Naive thymus-derived CD4-positive, alpha-beta T cell (primary cell): ENCODE measurements around the gene BMP6. TPM values are rescaled to one million over a fixed set of nuclear protein-coding genes. Genes with fewer than 3 reads are reported as not detected.
A peak's percentile ranks its signal among the peaks of the same experiment; 100 is the strongest.

Source experiments
- ATAC-seq: fragments of 150-1000 bp; cut with Tn5 transposase; 2 replicates; pipeline ENCODE4 v1.10.0; 2021; ENCODE audit warnings: mild to moderate bottlenecking, moderate library complexity
- CTCF ChIA-PET: fragments of 350-600 bp; sonication (Branson Sonifier 250); formaldehyde crosslinking; loops from one replicate; lab custom pipeline; 2021; ENCODE audit warnings: antibody characterized with exemption; lab: Charles Lee
- POLR2A ChIA-PET: fragments of 350-600 bp; sonication (Branson Sonifier 250); formaldehyde crosslinking; loops from one replicate; lab custom pipeline; 2021; ENCODE audit warnings: antibody characterized with exemption, inconsistent platforms; lab: Charles Lee
- DNase-seq, 9 donors: peaks; one replicate each; pipeline versions ENCODE4 v3.0.0 to v3.0.0-alpha.2; 2020 to 2022; ENCODE audit warnings: mixed read lengths in 1 of 9
- H3K27ac ChIP-seq: one replicate; pipeline ENCODE4 v1.7.0; 2013; ENCODE audit warnings: mild to moderate bottlenecking, low read depth, low read length, moderate library complexity
- H3K27me3 ChIP-seq, 2 donors: one replicate each; pipeline ENCODE4 v1.7.0; 2013; ENCODE audit warnings: low read length in 2 of 2, mild to moderate bottlenecking in 2 of 2, moderate library complexity in 2 of 2; ENCODE audit not compliant: control insufficient read depth in 2 of 2, insufficient read depth in 2 of 2
- H3K36me3 ChIP-seq, 3 experiments: 1 replicate in 2 of 3; 2 replicates in 1 of 3; pipeline ENCODE4 v1.7.0; 2013; ENCODE audit warnings: low read length in 3 of 3, mild to moderate bottlenecking in 3 of 3, moderate library complexity in 1 of 3; ENCODE audit not compliant: insufficient read depth in 3 of 3, control insufficient read depth in 2 of 3
- H3K4me1 ChIP-seq, 2 donors: one replicate each; pipeline ENCODE4 v1.7.0; 2013; ENCODE audit warnings: low read length in 2 of 2, mild to moderate bottlenecking in 2 of 2, moderate library complexity in 1 of 2; ENCODE audit not compliant: control insufficient read depth in 2 of 2, insufficient read depth in 2 of 2
- H3K4me3 ChIP-seq: 2 replicates; pipeline ENCODE4 v1.7.0; 2013; ENCODE audit warnings: mild to moderate bottlenecking, low read length
- H3K9me3 ChIP-seq, 3 experiments: 1 replicate in 2 of 3; 2 replicates in 1 of 3; pipeline ENCODE4 v1.7.0; 2013; ENCODE audit warnings: low read length in 3 of 3; ENCODE audit not compliant: control insufficient read depth in 2 of 3
- H3K27ac Mint-ChIP-seq, 9 donors: one replicate each; pipeline ENCODE4 v1.8.0; 2020 to 2022; ENCODE audit warnings: mixed read lengths in 9 of 9, mild to moderate bottlenecking in 8 of 9, moderate library complexity in 5 of 9, inconsistent platforms in 2 of 9
- H3K27me3 Mint-ChIP-seq, 5 donors: one replicate each; pipeline ENCODE4 v1.8.0; 2021 to 2022; ENCODE audit warnings: mixed read lengths in 5 of 5, mild to moderate bottlenecking in 1 of 5
- H3K36me3 Mint-ChIP-seq, 5 donors: one replicate each; pipeline ENCODE4 v1.8.0; 2020 to 2022; ENCODE audit warnings: mixed read lengths in 5 of 5, mild to moderate bottlenecking in 3 of 5, inconsistent platforms in 1 of 5
- H3K4me1 Mint-ChIP-seq, 7 donors: one replicate each; pipeline ENCODE4 v1.8.0; 2020 to 2022; ENCODE audit warnings: mixed read lengths in 7 of 7, mild to moderate bottlenecking in 3 of 7, inconsistent platforms in 1 of 7
- H3K4me3 Mint-ChIP-seq, 10 donors: one replicate each; pipeline ENCODE4 v1.8.0; 2020 to 2022; ENCODE audit warnings: mild to moderate bottlenecking in 10 of 10, mixed read lengths in 10 of 10, moderate library complexity in 6 of 10, inconsistent platforms in 2 of 10
- H3K9me3 Mint-ChIP-seq, 11 donors: one replicate each; pipeline ENCODE4 v1.8.0; 2020 to 2022; ENCODE audit warnings: mixed read lengths in 11 of 11, mild to moderate bottlenecking in 4 of 11, inconsistent platforms in 1 of 11, moderate library complexity in 1 of 11
- intact Hi-C, 2 donors: fragments of 100-400 bp; cut with micrococcal nuclease; formaldehyde crosslinking; loops; one replicate each; pipeline ENCODE4 v1.15.1; 2023
- polyA plus RNA-seq, 2 donors: library from polyadenylated mRNA; unstranded; fragments of 300-500 nt; fragmentation: Illumina TruSeq; gene quantifications; one replicate each; pipeline ENCODE4 v1.2.3, GENCODE V29; 2021
- total RNA-seq, 6 experiments: library from RNA in 5 of 6; stranded (reverse) in 5 of 6; gene quantifications; 1 replicate in 5 of 6; 2 replicates in 1 of 6; pipeline ENCODE4 v1.2.3 and lab custom pipeline; 2021 to 2026

The BMP6 gene
- total and polyA plus RNA-seq, 7 experiments from 2014 or later = 0.07 to 0.56 (median 0.37) TPM; not detected in 4

DNA sequence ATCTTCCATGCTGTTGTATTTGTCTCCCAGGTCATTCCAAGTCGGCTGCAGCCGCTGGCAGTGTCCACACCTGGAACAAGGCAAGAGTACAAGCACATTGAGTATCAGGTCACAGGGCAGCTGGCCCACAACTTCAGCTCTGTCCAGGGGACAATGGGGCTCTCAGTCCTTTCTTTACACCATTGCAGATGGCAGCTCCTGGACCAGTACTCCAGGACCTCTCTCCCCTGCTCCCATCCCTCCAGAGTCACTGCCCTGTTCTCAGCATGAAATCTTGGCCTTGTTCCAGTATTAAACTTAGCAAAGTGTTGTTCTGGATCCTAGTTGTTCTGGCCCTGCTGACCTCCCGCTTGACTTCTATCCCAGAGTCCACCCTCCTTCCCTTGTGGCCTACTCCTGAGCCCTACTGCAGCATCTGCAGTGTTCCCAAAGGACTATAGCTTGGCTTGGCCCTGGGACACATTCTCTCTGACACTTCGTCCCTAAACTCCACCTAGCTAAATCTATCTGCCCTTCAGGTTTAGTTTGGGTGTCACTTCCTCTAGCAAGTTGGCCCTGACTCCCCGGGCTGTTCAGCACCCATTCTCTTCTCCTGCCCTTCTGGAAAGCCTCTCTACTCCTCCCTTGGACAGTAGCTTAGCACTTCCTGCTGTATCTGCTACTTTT is 178.9 kb downstream of the BMP6 start:
- Mint-ChIP-seq H3K9me3 (peaks cover 0 to 2% (median 0%) of the 10 kb centered on the region in 11 donors), H3K27ac (peak overlapping the region in 2 of 9 donors; percentile 28 to 59), H3K4me3 (no peak overlapping the region), H3K36me3 (peaks cover 4 to 18% (median 4%) of the 10 kb centered on the region in 5 donors), H3K4me1 (peaks cover 4 to 23% (median 7%) of the 10 kb centered on the region in 7 donors), H3K27me3 (no peaks in the 10 kb centered on the region)
- H3K9me3 ChIP-seq = no peaks in the 10 kb centered on the region
- DNase-seq = no peak
- CTCF ChIA-PET = no interaction called here
- H3K27ac ChIP-seq = no peak overlapping the region
- no peak for ATAC-seq
- intact Hi-C loops = loop anchor here in 1 of 2 donors (10.0 kb wide), 1 partner anchor 310 kb away; the partner anchor contains the start of gene SNRNP48
- POLR2A ChIA-PET = no interaction called here
- H3K4me1 ChIP-seq = peaks cover 6 to 9% of the 10 kb centered on the region in 2 donors
- peaks cover 0 to 18% (median 5%) of the 10 kb centered on the region in 3 experiments for H3K36me3 ChIP-seq
- no peaks in the 10 kb centered on the region for H3K27me3 ChIP-seq
- H3K4me3 ChIP-seq = no peak overlapping the region

DNA sequence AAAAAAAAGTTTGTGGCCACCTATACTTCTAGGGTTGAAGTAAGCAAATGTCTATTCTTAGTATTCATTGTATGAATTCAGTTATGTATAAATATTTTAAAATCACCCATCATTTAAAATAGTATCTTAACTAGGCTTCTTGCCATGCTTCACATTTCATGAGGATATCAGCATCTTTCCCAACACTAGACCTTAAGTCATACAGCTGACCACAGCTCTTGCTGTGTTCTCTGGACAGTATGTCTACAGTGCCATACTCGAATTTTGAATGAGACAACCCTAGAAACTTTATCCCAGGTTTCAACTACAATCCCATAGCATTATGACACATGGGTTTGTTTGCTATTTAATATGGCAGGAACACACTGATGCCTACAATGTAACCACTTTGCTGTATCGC is 179.5 kb downstream of the BMP6 start:
- no peak for DNase-seq
- peaks cover 0 to 2% (median 0%) of the 10 kb centered on the region in 11 donors for H3K9me3 Mint-ChIP-seq
- Histone ChIP-seq H3K4me1 (peaks cover 6 to 9% of the 10 kb centered on the region in 2 donors), H3K36me3 (peaks cover 0 to 16% (median 0%) of the 10 kb centered on the region in 3 experiments), H3K27me3 (no peaks in the 10 kb centered on the region), H3K4me3 (no peak overlapping the region), H3K27ac (no peak overlapping the region), H3K9me3 (no peaks in the 10 kb centered on the region)
- no peak overlapping the region for H3K27ac Mint-ChIP-seq
- no peak for ATAC-seq
- no peaks in the 10 kb centered on the region for H3K27me3 Mint-ChIP-seq
- H3K4me3 Mint-ChIP-seq = no peak overlapping the region
- intact Hi-C loops = loop anchor here in 1 of 2 donors (10.0 kb wide), 1 partner anchor 311 kb away; the partner anchor contains the start of gene SNRNP48
- peaks cover 4 to 18% (median 4%) of the 10 kb centered on the region in 5 donors for H3K36me3 Mint-ChIP-seq
- H3K4me1 Mint-ChIP-seq = peaks cover 4 to 23% (median 7%) of the 10 kb centered on the region in 7 donors
- CTCF ChIA-PET = no interaction called here
- POLR2A ChIA-PET = no interaction called here

DNA sequence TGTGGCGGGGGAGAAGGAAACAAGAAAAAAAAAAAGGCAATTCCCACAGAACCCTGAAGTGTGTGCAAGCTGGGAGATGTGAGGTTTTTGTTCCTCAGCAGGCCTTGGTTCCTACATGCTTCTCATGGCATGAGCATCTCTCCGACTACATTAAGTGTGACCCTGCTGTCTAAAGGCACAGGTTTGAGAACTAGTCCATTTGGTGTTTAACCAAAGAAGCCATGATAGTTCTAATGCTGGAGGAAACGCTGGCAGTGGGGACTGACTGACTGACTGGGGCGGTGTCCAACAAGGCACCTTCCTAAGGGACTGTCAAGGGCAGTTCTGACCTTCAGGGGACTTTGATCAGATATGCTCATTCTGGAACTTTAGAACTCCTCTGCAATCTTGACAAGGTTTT is 180.8 kb downstream of the BMP6 start:
- no peak for ATAC-seq
- intact Hi-C loops = loop anchor here in 1 of 2 donors (10.0 kb wide), 1 partner anchor 312 kb away; the partner anchor contains the start of gene SNRNP48

DNA sequence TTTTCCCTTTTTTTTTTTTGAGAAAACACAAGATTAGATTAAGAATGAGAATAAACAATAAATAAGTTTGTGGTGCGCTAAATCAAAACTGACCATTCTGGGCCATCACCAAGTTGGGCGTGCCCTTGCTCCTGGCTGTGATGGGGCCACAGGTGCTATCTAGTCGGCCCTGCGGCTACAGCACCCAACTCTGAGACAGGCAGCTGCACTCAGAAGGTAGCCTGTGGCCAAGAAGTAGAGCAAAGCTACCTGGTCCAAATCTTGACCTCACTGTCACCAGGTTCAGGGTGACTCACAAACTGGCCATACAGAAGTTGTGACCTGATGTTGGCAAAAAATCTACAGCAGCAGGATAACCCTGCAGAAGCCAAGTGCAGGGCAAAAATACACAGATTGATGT is 181.3 kb downstream of the BMP6 start:
- H3K27ac Mint-ChIP-seq = peak overlapping the region in 1 of 9 donors; percentile 19
- no peaks in the 10 kb centered on the region for H3K27me3 ChIP-seq
- H3K36me3 ChIP-seq = peaks cover 0 to 4% (median 0%) of the 10 kb centered on the region in 3 experiments
- DNase-seq = no peak
- peaks cover 4 to 23% (median 7%) of the 10 kb centered on the region in 7 donors for H3K4me1 Mint-ChIP-seq
- peaks cover 6 to 16% of the 10 kb centered on the region in 2 donors for H3K4me1 ChIP-seq
- H3K4me3 Mint-ChIP-seq = no peak overlapping the region
- no peaks in the 10 kb centered on the region for H3K27me3 Mint-ChIP-seq
- H3K9me3 ChIP-seq = no peaks in the 10 kb centered on the region
- ChIA-PET CTCF (no interaction called here), POLR2A (no interaction called here)
- H3K27ac ChIP-seq = no peak overlapping the region
- peaks cover 0 to 2% (median 0%) of the 10 kb centered on the region in 11 donors for H3K9me3 Mint-ChIP-seq
- intact Hi-C loops = loop anchor here in 1 of 2 donors (10.0 kb wide), 1 partner anchor 312 kb away; the partner anchor contains the start of gene SNRNP48
- H3K4me3 ChIP-seq = no peak overlapping the region
- ATAC-seq = no peak
- peaks cover 0 to 14% (median 4%) of the 10 kb centered on the region in 5 donors for H3K36me3 Mint-ChIP-seq

More for the DNA sequence above, 180.8 kb downstream of the BMP6 start:
- ChIA-PET POLR2A (no interaction called here), CTCF (no interaction called here)
- Mint-ChIP-seq H3K27me3 (no peaks in the 10 kb centered on the region), H3K27ac (peak overlapping the region in 1 of 9 donors; percentile 19), H3K36me3 (peaks cover 0 to 14% (median 4%) of the 10 kb centered on the region in 5 donors), H3K9me3 (peaks cover 0 to 2% (median 0%) of the 10 kb centered on the region in 11 donors), H3K4me3 (no peak overlapping the region), H3K4me1 (peaks cover 4 to 23% (median 7%) of the 10 kb centered on the region in 7 donors)
- Histone ChIP-seq H3K4me3 (no peak overlapping the region), H3K9me3 (no peaks in the 10 kb centered on the region), H3K36me3 (peaks cover 0 to 8% (median 0%) of the 10 kb centered on the region in 3 experiments), H3K27me3 (no peaks in the 10 kb centered on the region), H3K27ac (no peak overlapping the region), H3K4me1 (peaks cover 6 to 16% of the 10 kb centered on the region in 2 donors)
- DNase-seq = no peak

DNA sequence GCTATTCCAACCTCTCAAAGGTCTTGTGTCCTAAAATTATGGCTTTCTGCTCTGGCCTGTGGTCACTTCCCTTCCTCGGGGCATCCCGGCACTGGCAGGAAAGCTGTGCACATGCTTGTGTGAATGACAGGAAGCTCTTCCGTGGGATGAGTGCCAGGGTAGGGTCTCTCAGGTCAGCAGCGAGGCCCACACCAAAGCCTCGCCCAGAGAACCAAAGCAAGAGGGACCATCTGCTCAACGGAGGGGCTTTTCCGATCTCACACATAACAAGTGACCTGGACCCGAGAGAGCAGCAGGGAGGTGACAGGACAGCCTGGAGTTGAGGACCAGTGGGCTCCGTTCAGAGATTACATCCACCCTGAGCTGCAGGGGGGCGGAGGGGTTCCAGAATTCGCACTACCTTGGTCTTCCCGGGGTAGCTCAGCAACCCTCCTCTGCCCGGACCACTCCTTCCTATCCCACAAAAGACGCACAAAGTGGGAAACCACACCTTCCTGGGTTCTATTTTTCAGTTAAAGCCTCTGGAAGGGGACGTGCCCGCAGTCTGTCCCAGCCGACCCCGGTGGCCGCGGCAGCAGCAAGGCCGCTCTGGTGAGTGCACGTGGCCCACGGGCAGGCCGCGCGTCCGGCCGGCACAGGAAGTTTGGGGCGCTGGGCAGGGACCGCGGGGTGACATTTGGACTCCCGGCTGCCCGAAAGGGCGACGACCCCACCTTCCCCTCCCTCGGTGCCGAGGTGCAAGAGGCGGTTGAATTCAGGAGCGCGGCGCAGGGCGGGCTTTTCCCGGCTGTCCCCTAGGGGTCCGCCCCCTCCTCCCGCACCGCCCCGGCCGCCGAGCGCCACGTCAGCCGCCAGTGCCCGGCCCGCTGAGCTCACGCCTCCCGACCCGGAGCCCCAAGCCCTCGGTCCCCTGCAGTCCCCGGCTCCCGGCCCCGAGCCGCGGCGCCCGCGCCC is 183.7 kb downstream of the BMP6 start:
- CTCF ChIA-PET = interaction anchor here (0.6 kb wide), 1 partner anchor 1166 kb away, joined by 6 read pairs; no protein-coding TSS in a partner anchor
- peak overlapping the region; percentile 40 for H3K4me3 ChIP-seq
- intact Hi-C loops = loop anchor here (1.0 to 10.0 kb wide), 9 partner anchors 95 to 597 kb away; partner anchors contain the start of genes BLOC1S5 (in 2 of the 2), EEF1E1 (in 2 of the 2), CAGE1 (in 1 of the 2) and RIOK1 (in 1 of the 2)
- H3K27me3 Mint-ChIP-seq = no peaks in the 10 kb centered on the region
- peak overlapping the region in 3 of 9 donors; percentile 7 to 53 (median 32) for H3K27ac Mint-ChIP-seq
- no peaks in the 10 kb centered on the region for H3K9me3 ChIP-seq
- POLR2A ChIA-PET = interaction anchor here (1.0 kb wide), 1 partner anchor 155 kb away, joined by 3 read pairs; no protein-coding TSS in a partner anchor
- no peak overlapping the region for H3K27ac ChIP-seq
- ATAC-seq (peak; percentile 39), DNase-seq (peak in 4 of 9 donors; percentile 13 to 76 (median 20))
- peak overlapping the region in 9 of 10 donors; percentile 68 to 89 (median 78) for H3K4me3 Mint-ChIP-seq
- H3K36me3 ChIP-seq = no peaks in the 10 kb centered on the region
- H3K4me1 Mint-ChIP-seq = peaks cover 4 to 23% (median 7%) of the 10 kb centered on the region in 7 donors
- peaks cover 0 to 2% (median 0%) of the 10 kb centered on the region in 11 donors for H3K9me3 Mint-ChIP-seq
- H3K36me3 Mint-ChIP-seq = peaks cover 0 to 7% (median 0%) of the 10 kb centered on the region in 5 donors
- H3K27me3 ChIP-seq = no peaks in the 10 kb centered on the region
- H3K4me1 ChIP-seq = peaks cover 6 to 16% of the 10 kb centered on the region in 2 donors

DNA sequence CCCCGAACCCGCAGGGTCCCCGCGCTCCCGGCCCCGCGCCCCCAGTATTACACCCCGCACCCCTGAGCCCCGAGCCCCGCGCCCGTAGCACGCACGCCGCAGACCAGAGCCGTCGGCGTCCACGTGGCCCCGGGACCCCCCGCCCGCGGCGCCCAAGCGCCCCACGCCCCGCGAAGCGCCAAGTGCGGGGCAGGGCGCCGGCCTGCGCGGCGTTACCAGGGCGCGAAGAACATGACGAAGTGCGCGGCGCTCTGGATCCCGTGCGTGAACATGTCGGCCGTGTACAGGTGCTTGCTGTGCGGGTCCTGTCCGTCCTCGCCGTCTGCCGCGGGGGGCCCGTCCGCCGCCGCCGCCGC is 184.4 kb downstream of the BMP6 start:
- H3K36me3 ChIP-seq = no peaks in the 10 kb centered on the region
- ATAC-seq = peak; percentile 44
- intact Hi-C loops = loop anchor here (1.0 to 10.0 kb wide), 6 partner anchors 95 to 598 kb away; partner anchors contain the start of genes BLOC1S5 (in 2 of the 2), EEF1E1 (in 2 of the 2), SLC35B3 (in 1 of the 2) and SSR1 (in 1 of the 2)
- POLR2A ChIA-PET = no interaction called here
- Mint-ChIP-seq H3K4me3 (no peak overlapping the region), H3K36me3 (peaks cover 0 to under 1% (median 0%) of the 10 kb centered on the region in 5 donors), H3K27me3 (no peaks in the 10 kb centered on the region), H3K9me3 (no peaks in the 10 kb centered on the region), H3K4me1 (peaks cover 4 to 18% (median 6%) of the 10 kb centered on the region in 7 donors), H3K27ac (no peak overlapping the region)
- DNase-seq = peak in 2 of 9 donors; percentile 6 to 15
- H3K4me3 ChIP-seq = no peak overlapping the region
- CTCF ChIA-PET = interaction anchor here (0.6 kb wide), 1 partner anchor 1167 kb away, joined by 6 read pairs; no protein-coding TSS in a partner anchor
- no peak overlapping the region for H3K27ac ChIP-seq
- H3K9me3 ChIP-seq = no peaks in the 10 kb centered on the region
- H3K27me3 ChIP-seq = no peaks in the 10 kb centered on the region
- peaks cover 6 to 16% of the 10 kb centered on the region in 2 donors for H3K4me1 ChIP-seq
